ENCODE data around the gene ZFPM1.
"Not testable (repeated sequence)": the region's sequence is repeated elsewhere in the genome, so short reads cannot be mapped to it uniquely, and the experiment has no call there.

Gene ZFPM1

DNA sequence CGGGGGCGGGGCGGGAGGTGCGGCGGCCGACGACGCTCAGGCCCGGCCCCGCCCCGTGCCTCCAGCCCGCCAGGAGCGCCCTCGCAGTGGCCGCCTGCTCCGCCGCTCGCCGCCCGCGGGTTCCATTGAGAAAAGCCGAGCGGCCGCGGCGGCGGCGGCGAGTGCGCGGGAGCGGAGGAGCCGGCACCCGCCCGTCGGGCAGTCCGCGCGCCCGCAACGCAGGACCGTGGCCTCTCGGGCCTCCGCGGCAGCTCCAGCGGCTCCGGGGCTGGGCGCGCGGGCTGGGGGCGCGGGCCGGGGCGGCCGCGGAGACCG is at the start of gene ZFPM1:
TSS of gene ZFPM1 (plus strand) at position 64 of the 315 bp plus-strand sequence. CDS start 359 bp downstream, outside the sequence.
- DNase-seq (ENCODE audit: low spot score) = no peak

DNA sequence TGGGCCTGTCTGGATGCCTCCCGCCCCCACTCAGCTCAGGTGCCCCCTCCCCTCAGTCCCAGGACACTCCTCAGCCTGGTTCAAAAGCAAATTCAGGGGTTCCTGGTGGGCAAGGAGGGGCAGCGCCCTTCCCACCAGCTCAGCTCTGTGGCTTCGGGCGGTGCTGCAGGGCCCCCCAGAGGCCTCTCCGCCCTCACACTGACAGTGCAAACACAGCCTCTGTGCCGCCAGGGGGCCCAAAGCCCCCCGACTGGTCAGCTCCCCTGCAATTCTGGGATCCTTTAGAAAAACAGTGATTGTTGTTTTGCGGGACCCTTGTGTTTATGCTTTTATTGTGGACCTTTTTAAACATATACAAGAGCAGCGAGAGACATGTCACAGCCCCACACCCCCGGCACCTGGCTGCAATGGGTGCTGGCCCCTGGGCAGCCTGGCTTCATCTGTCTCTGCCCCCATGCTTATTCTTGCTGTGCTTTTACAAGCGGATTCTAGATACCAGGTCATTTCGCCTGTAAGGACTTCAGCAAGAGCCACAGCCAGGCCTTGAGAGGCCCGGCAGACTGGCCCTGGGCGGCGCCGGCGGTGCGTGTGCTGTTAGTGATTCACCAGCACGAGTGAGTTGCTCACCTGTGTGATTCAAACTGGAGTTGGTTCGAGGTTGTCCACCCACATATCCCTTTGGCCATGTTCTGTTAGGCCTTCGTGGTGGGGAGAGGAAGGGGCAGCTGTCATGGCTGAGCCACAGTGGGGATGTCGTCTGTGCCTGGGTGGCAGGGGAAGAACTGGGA is 49.1 kb upstream of the ZFPM1 start:
- no peak for DNase-seq (ENCODE audit: low spot score)

DNA sequence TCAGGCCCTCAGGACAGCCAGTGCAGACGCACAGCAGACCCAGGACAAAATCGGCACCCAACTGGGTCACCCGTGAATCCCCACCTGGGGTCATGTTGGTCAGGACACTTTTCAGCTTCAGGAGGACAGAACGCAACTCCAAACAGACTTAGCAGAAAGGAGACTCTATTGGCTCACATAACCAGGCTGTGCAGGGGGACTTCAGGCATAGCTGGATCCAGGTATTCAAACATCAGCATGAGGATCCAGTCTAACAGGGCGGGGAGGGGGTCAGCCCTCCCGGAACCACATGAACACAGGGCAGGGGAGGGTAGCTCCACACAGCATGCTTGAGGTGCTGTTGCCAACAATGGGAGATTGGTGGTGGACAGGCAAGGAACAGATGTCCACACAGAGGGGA is 48.3 kb upstream of the ZFPM1 start:
- no peak for DNase-seq (ENCODE audit: low spot score)

DNA sequence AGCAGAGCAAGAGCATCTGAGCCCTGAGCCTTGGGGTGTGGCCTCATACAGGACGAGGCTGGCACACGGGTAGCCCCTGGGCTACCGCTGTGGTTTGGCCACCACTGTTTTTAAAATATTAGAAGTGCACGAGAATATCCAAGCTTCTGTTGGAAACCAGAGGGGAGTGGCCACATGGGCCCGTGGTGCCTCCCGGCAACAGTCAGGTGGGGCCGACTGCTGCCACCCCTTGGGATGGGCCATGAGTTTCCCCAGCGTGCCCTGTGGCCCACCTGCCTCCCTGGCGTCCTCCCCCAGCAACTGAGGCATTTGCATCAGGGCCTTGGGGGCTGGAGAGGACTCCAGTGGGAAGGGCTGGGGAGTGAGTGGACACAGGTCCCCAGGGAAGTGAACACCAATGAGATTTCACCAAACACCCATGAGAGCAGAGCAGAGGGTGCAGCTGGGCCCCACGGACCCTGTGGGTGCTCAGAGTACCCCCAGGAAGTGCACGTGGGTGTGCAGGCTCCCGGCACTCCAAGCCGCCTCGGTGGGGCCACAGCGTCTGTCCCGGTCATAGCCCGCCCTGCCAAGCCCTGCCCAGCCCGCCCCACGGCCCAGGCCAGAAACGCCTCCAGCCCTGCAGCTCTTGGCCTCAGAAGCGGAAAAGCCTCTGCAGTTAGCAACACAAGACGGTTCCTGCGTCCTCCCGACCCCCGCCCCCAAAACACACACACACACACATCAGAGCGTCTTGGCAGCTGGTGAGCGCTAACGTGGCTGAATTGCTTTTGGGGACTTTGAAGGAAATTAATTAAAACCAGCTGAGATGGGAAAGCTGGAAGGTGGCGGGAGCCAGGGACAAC is 47.6 kb upstream of the ZFPM1 start:
- peak; percentile 88 for DNase-seq (ENCODE audit: low spot score)

DNA sequence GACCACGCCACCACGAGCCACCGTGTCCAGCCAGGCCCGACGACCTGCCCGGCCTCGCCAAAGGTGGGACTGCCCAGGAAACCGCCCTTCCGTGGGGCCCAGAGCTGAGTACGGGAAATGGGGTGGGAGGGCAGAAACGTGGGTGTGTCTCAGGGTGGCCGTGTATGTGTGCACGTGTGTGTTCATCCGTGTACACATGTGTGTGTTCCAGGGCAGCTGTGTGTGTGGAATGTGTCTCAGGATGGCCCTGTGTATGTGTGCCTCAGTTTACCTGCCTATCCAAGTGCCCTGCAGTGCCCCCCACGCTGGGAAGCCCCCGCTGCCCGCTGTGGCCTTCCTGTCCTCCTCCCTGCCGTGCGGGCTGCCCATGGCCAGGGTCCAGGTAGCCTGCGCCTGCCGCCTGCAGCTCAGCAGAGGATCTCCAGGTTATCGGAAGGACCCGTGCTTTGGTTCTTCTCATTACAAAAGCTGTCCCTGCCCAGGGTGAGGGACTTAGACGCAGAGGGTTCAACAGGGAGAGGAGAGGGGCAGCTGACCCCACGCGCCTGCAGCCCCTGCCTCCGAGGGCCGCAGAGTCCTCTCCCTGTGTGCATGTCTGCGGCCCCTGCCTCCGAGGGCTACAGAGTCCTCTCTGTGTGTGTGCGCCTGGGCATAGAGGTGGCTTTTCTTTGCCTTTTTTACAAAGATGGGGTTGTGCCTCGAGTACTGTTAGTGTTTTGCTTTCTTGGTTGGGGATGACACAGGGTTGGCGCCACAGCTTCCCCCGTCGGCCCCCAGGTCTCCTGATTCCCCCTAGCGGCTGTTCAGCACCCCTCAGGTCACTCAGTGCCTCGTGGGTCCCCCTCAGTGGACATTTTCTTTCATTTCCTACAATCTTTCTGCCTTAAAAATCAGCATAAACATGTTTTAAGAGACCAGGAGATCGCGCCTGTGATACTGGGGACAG is 46.7 kb upstream of the ZFPM1 start:
- no peak for DNase-seq (ENCODE audit: low spot score)

DNA sequence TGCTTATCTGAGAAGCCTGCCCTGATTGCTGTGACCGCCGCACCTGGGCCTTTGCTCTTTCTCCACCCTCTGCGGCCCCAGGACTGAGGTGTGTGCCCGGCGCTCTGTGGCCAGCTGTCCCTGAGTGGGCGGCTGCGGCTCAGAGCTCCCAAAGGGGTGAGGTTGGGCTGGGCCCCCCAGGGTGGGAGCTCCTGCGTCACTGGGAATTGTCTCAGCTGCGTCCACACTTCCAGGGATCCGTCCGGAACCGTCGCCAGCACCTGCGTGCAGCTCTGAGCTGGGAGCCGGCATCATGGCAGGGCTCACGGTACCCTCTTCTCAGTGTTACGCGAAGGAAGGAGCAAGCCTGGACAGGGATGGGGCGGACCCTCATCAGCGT is 46.0 kb upstream of the ZFPM1 start:
- DNase-seq (ENCODE audit: low spot score) = no peak

DNA sequence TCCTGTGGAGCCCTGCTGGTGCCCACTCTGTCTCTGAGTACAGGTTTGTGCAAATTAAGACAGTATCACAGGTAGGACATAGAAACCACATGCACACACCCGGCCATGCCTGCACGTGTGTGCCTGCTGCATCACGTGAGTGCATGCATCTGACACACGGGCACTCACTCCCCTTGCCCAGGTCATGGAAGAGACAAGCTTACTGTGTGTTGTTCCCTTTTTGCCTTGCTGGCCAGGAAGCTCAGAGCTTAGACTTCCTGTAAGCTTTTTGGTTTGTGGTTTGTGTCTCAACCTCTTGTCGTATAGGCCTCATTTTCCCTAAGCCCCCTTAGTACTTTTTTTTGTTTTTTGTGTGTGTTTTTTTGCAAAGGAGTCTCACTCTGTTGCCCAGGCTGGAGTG is 45.3 kb upstream of the ZFPM1 start:
- no peak for DNase-seq (ENCODE audit: low spot score)

DNA sequence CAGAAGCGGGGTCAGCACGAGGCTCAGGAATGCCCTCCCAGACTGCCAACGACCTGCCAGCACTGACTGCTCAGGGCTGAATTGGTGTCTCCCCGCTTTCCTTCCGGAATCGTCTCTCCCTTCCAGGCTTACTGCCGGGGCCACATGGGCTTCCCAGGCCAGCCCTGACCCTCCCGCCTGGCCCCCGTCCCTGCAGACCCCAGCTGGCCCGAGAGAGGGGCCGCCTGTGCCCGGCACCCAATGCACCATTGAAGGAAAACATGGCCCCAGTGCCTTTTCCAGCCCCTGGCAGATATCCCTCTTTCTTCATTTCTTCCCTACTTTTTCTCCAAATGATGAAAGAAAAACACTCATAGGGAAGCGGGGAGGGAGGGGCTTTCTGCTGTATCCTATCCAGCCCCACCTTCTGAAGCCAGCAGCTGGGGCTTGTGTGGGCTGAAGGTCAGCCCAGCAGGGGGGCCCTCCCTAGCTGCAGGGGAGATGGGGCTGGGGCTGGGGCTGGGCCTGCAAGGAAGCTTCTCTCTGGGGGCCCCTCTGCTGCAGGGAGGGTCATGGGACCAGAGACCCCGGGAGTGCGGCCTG is 44.4 kb upstream of the ZFPM1 start:
- no peak for DNase-seq (ENCODE audit: low spot score)

DNA sequence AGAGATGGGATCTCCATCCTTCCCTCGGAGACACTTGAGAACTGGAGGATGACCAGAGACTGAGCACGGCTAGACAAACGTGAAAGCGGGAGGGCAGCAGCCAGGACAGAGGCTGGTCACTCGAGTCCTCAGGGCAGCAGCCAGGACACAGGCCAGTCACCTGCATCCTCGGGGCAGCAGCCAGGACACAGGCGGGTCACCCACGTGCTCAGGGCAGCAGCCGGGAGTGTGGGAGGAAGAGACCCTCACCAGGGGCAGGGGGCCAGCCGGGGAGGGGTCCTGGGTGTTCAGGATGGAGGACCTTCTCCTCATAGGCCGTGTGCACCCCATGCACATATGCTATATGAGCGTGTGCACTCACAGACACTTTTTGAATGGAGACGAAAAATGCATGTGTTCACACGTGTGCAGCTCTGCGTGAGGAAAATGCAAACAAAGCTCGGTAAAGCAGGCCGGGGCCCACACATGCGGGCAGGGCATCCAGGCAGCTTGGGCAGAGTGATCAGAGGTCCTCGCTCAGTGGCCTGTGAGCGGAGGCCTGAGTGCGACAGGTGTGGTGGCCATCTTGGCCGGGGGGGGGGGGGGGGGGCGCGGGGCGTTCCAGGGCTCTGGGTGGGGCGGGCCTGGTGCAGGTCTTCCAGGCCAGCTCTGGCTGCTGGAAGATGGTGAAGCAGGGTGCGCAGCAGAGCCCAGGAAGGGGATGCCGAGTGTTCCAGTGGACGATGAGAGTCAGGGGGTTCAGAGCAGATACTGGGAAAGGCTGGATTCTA is 43.6 kb upstream of the ZFPM1 start:
- DNase-seq (ENCODE audit: low spot score) = no peak

DNA sequence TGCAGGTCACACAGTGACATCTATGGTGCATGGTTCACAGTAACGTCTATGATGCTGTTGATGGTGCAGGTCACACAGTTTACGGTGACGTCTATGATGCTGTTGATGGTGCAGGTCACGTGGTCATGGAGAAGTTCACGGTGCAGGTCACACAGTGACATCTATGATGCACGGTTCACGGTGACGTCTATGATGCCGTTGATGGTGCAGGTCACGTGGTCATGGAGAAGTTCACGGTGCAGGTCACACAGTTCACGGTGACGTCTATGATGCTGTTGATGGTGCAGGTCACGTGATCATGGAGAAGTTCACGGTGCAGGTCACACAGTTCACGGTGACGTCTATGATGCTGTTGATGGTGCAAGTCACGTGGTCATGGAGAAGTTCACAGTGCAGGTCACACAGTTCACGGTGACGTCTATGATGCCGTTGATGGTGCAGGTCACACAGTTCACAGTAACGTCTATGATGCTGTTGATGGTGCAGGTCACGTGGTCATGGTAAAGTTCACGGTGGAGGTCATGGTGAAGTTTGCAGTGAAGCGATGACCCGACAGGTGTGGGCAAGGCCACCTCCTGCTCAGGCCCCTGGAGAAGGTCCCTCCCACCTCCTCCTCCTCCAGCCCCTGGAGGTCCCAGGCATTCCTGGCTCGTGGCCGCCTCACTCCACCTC is 42.6 kb upstream of the ZFPM1 start:
- not testable (repeated sequence) for DNase-seq (ENCODE audit: low spot score)

DNA sequence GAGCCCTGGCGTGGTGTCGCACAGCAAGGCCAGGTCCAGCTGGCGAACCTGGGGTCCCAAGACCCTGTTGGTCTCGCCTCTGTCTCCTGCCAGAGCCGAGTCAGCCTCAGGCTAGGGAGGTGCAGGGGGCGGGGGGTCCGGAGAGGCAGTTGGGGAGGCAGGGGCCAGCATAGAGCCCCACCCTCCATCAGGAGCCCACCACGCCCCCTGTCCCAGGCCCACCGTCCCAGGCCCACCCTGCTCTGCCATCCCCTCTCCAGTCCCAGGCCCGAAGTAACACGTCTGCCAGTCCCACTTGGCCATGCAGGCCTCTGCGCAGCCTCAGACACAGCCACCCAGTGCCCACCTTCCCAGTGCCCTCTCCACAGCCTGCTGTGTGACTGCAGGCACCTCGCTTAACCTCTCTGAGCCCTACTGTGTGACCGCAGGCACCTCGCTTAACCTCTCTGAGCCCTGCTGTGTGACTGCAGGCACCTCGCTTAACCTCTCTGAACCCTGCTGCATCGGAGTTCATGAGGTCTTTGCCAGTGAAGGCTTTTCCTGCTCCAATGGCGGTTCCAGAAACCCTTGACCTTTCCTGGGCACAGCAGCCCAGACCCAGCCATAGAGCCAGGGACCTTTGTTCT is 41.0 kb upstream of the ZFPM1 start:
- DNase-seq (ENCODE audit: low spot score) = no peak

DNA sequence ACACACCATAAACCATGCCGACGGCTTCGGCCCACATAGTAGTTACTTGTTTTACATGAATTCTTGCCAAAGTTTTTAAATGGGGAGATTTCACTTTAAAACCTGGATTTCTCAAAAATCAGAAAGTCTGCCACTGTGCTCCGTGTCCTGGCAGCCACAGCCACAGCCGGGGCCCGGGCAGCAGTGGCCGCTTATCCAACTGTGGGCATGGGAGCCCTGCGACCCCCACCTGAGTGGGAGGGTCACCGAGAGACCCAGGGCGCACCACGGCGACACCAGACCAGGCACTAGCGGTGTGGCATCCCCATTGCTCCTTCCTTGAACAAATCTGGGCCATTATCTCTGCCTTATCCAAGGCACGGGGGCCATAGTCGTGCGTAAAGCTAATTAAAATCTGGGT is 40.3 kb upstream of the ZFPM1 start:
- DNase-seq (ENCODE audit: low spot score) = no peak

DNA sequence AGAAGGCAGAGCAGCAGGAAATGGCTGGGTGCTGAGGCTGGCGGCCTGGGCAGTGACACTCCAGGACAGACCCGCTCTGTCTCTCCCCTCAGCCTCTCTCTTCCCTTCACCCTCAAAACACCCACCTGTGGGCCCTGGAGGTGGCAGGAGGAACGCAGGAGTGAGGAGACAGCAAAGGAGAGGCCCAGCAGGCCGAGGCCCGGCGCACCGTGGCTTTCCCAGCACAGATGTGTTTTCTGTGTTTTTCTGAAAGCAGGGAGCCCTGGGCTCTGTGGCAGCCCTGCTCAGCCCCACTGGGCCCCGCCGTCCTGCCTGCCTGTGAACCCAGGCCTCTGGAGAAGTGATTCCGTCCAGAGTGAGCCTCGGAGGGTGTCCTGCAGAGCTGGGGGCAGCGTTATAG is 39.8 kb upstream of the ZFPM1 start:
- no peak for DNase-seq (ENCODE audit: low spot score)

DNA sequence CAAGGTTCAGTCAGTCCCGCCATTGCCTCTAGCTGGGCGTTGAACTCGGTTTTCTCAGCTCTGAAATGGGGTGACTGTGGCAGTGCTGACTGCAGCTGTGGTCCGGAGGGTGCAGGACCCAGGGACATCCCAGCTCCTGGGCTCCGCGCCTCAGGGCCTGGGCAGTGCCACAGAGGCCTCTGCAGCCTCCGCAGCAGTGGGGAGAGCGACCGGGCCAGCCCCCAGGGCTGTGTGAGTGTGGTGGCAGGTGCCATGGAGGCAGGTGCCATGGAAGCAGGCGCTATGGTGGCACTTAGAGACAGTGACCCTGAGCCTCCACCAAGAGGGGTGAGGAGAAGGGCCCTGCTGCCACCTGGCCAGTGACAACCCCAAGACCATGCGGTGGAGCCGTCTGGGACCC is 39.4 kb upstream of the ZFPM1 start:
- no peak for DNase-seq (ENCODE audit: low spot score)

DNA sequence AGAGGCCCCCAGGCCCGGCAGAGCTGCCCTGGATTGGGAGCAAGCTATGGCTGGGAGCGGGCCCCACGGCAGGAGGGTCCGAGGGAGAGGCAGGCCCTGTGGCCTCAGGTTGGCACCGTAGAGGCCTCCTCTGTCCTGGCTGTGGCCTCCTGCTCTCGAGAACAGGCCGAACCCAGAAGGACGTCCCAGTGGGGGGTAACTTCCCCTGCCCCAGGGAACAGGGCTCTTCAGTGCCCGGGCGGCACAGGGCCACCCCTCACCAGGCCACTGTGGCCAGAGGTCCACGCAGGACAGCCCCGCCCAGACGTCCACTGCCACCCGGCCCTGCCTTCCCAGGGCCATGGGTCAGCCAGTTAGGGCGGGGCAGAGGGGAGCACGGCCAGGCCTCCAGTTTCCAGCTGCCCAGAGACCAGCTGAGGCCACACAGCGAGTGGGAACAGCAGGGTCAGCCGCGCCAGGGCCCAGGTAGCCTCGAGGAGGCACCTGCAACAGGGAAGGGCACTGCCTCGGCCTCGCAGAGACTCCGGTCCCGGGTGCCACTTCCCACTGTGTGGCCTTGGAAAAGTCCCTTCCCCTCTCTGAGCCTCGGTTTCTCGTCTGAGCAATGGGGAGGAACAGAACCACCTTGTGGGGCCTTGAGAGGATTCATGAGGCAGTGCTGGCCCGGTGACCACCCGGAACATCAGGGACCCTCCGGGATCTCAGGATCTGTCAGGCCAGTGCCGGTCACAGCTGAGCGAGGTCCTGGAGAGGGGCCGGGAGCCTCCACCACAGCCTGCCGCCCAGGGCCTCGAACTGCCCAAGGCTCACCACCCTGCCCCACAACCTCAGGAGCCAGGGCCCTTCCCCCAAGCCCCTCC is 38.3 kb upstream of the ZFPM1 start:
- no peak for DNase-seq (ENCODE audit: low spot score)

DNA sequence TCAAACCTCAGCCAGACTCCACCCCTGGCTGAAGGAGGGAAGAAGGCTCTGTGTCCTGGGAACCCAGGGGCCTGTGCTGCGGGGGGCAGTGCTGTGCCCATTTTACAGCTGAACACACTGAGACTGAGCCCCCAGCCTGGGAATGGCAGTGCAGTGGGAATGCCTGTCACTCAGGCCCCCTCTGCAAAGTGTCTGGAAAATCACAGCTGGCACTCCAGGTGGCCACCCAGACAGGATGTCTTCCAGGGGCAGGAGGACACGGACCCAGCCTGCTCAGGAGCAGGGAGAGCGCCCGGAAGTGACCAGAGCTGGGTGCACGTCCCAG is 37.7 kb upstream of the ZFPM1 start:
- no peak for DNase-seq (ENCODE audit: low spot score)

DNA sequence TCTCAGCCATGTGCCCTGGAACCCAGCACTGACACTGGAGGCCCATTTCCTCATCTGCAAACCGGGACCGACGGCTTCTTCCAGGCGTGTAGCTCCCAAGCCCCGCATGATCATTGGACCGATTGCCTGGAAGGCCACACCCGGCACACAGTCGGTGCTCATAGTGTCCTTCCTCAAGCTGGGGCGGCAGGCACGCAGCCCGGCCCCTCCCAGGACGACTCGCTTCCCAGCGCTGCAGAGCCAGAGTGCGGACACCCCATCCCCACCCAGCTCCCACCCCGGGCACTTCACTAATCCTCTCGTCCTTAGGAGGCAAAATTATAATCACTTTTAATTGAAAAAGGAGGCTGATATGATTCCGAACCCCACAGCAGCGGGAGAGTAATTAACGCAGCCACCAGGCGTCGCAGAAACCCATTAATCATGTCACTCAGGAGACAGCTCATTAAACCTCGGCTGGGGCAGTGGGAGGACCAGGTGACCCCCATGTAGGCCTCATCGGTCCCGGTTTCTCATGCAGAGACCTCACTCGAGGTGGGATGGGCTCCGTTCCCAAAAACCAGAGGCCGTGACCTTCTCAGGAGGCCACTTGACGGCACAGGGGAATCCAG is 37.3 kb upstream of the ZFPM1 start:
- no peak for DNase-seq (ENCODE audit: low spot score)

DNA sequence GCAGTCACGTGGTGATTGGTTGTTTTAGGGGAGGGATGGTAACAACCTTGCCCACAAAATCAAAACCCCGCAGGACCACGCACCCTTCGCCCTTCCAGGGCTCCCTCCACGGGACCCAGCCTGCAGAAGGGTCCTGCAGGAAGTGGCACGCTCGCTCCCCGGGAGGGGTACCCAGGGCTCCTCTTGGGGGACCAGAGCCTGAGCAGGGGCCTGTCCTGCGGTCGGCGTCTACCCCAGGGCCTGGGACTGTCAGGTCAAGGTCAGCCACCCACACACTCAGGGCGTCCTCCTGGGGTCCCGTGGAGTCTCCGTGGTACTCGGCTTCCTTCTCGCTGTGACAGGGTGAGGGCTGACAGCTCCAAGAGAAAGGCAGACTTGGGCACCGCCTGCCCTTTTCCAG is 36.4 kb upstream of the ZFPM1 start:
- no peak for DNase-seq (ENCODE audit: low spot score)
